Heart left ventricle (tissue), 16 donors: Measurements from ENCODE around the gene NDUFA5. TPM values are rescaled to one million over a fixed set of nuclear protein-coding genes. Genes with fewer than 3 reads are reported as not detected.
"Not testable (repeated sequence)": the region's sequence is repeated elsewhere in the genome, so short reads cannot be mapped to it uniquely, and the experiment has no call there.

Experiments
- ATAC-seq, 4 donors: fragments of 200-7000 bp; cut with Tn5 transposase; one replicate each; pipeline ENCODE4 v1.9.1; 2020 to 2022; ENCODE audit warnings: moderate library complexity in 4 of 4, mild to moderate bottlenecking in 3 of 4, moderate number of reproducible peaks in 1 of 4
- DNase-seq, 5 donors: peaks; one replicate each; pipeline ENCODE4 v3.0.0-alpha.2; 2020
- H3K27ac ChIP-seq, 12 donors: fragments of 200-600 bp; sonication (generic) in 4 of 12; one replicate each; pipeline versions ENCODE4 v1.5.0 to v1.8.0; 2016 to 2022; ENCODE audit warnings: mild to moderate bottlenecking in 2 of 12
- H3K27me3 ChIP-seq, 9 donors: fragments of 200-600 bp; sonication (generic) in 2 of 9; one replicate each; pipeline versions ENCODE4 v1.5.1 to v1.8.0; 2016 to 2022; ENCODE audit warnings: mild to moderate bottlenecking in 3 of 9
- H3K36me3 ChIP-seq, 9 donors: fragments of 200-600 bp; sonication (generic) in 2 of 9; one replicate each; pipeline versions ENCODE4 v1.5.0 to v1.8.0; 2018 to 2022; ENCODE audit warnings: mild to moderate bottlenecking in 2 of 9
- H3K4me1 ChIP-seq, 12 donors: fragments of 200-600 bp; sonication (generic) in 4 of 12; one replicate each; pipeline versions ENCODE4 v1.5.0 to v1.8.0; 2016 to 2022; ENCODE audit warnings: mild to moderate bottlenecking in 3 of 12
- H3K4me3 ChIP-seq, 12 donors: fragments of 200-600 bp; sonication (generic) in 4 of 12; one replicate each; pipeline versions ENCODE4 v1.5.0 to v1.8.0; 2017 to 2022; ENCODE audit warnings: mild to moderate bottlenecking in 9 of 12, moderate library complexity in 4 of 12
- H3K9me3 ChIP-seq, 12 donors: fragments of 200-600 bp; sonication (generic) in 4 of 12; one replicate each; pipeline versions ENCODE4 v1.5.0 to v1.8.0; 2016 to 2022; ENCODE audit warnings: mild to moderate bottlenecking in 1 of 12
- CTCF ChIP-seq, 12 donors: fragments of 200-600 bp; sonication (generic) in 4 of 12; IDR thresholded peaks; one replicate each; pipeline versions ENCODE4 v1.5.0 to v1.8.0; 2018 to 2022; ENCODE audit warnings: antibody characterized with exemption in 12 of 12, mild to moderate bottlenecking in 5 of 12
- POLR2A ChIP-seq, 2 donors: fragments of 450-650 bp; IDR thresholded peaks; one replicate each; pipeline ENCODE4 v1.6.1; 2017; ENCODE audit warnings: antibody characterized with exemption in 2 of 2, mild to moderate bottlenecking in 2 of 2, moderate library complexity in 2 of 2
- WGBS, 4 donors: extraction: QIAGEN DNeasy Blood & Tissue Kit in 2 of 4; methylation state at CpG; one replicate each; pipeline versions ENCODE4 v1.1.5 to v1.1.7; 2013 to 2018; 5-methylcytosine and 5-hydroxymethylcytosine counted together
- intact Hi-C, 10 donors: fragments of 100-400 bp; cut with DNase I; formaldehyde crosslinking; loops; one replicate each; pipeline versions ENCODE4 v1.11.1 to v1.14.2; 2022
- polyA plus RNA-seq, 2 donors: library from polyadenylated mRNA; stranded (reverse); fragments of 200-250 nt; gene quantifications; one replicate each; pipeline ENCODE4 v1.2.3, GENCODE V29; 2013
- total RNA-seq, 9 donors: library from RNA; depleted of rRNA in 2 of 9; stranded (reverse); fragments of >200 nt in 2 of 9; fragmentation: NEBNext Ultra II Directional in 3 of 9; extraction: Animal tissue kit (Norgen Biotek cat#: 25700) in 3 of 9; gene quantifications; one replicate each; pipeline versions ENCODE4 v1.1.0 to v1.2.4, GENCODE V29; 2016 to 2023
- donor health status: ischemic (EF 13 %, LVEDD 7.1; RV severe dilation, severe dysfunction).
- donor health status: healthy with polysubstance abuse.
- donor health status: DM: no; HTN: yes; CAD: no.
- donor health status: DM: no; HTN: no; CAD: no.
- donor health status: ischemic (EF 25% LVEDD 6.9; RV normal size, moderate dysfunction).
- donor health status: ischemic (EF 25% LVEDD 5.7; RV mildly dilated, moderate dysfunction).
- donor health status: healthy.
- donor health status: DM: yes; HTN: yes; CAD: no.
- donor health status: ischemic (EF 35%, LVEDD 5.7; RV mildly dilated, moderate dysfunction).
- donor health status: nonischemic (EF 11% LVEDD 7.7; RV severe dilation, severe dysfunction).
- donor health status: DM: yes; HTN: yes; CAD: no.
- donor health status: PGD.
- donor health status: ischemic (EF 29% LVEDD 5.4; RV normal size, mild dysfunction).
- donor health status: nonischemic (EF 23%, LVEDD 6.1; RV moderate dilation, normal function).

The NDUFA5 gene
- total and polyA plus RNA-seq, 11 donors = 109 to 415 (median 245) TPM

GRCh38 chr7:123533553-123533917, 24.1 kb downstream of the NDUFA5 start:
- H3K27me3 ChIP-seq = peaks cover 0 to 4% (median 0%) of the 10 kb centered on the region in 9 donors
- peak overlapping the region in 6 of 12 donors; percentile 60 to 68 (median 64) for H3K4me3 ChIP-seq
- H3K9me3 ChIP-seq = no peaks in the 10 kb centered on the region
- DNase-seq (no peak), ATAC-seq (no peak)
- H3K4me1 ChIP-seq = peaks cover 0 to 17% (median 10%) of the 10 kb centered on the region in 12 donors
- H3K36me3 ChIP-seq = no peaks in the 10 kb centered on the region
- WGBS, 4 donors = 86 to 94% (median 90%) methylated on average over 3 of the region's 3 CpGs
- H3K27ac ChIP-seq = peak overlapping the region in 1 of 12 donors; percentile 24
- no peak for TF ChIP-seq CTCF (IDR thresholded peaks at IDR 0.05)
- TF ChIP-seq POLR2A (IDR thresholded peaks at IDR 0.05) = no peak
- intact Hi-C loops = no loop called here

- DNase-seq (peak; percentile 53 to 68 (median 60)), ATAC-seq (peak in 3 of 4 donors; percentile 21 to 34 (median 24))
Observed at GRCh38 chr7:123532788-123533552, 24.6 kb downstream of the NDUFA5 start.

GRCh38 chr7:123532343-123532742, 25.3 kb downstream of the NDUFA5 start:
- H3K36me3 ChIP-seq, DNase-seq, ATAC-seq, intact Hi-C loops, H3K27me3 ChIP-seq, H3K9me3 ChIP-seq: not testable (repeated sequence)
- Histone ChIP-seq H3K4me3 (peak overlapping the region in 11 of 12 donors; percentile 23 to 57 (median 51)), H3K4me1 (peaks cover 0 to 17% (median 10%) of the 10 kb centered on the region in 12 donors), H3K27ac (peak overlapping the region in 3 of 12 donors; percentile 4 to 37 (median 23))
- 18 to 24% (median 20%) methylated on average over 5 to 8 of the region's 14 CpGs for WGBS, 4 donors

More at GRCh38 chr7:123532788-123533552, 24.6 kb downstream of the NDUFA5 start:
- WGBS, 4 donors = 1 to 6% (median 2%) methylated on average over 14 to 32 of the region's 33 CpGs
- peak overlapping the region in 11 of 12 donors; percentile 23 to 57 (median 51) for H3K4me3 ChIP-seq
- H3K36me3 ChIP-seq, H3K9me3 ChIP-seq, H3K27me3 ChIP-seq, intact Hi-C loops: not testable (repeated sequence)
- peak overlapping the region in 3 of 12 donors; percentile 4 to 37 (median 23) for H3K27ac ChIP-seq
- H3K4me1 ChIP-seq = peaks cover 0 to 17% (median 10%) of the 10 kb centered on the region in 12 donors

GRCh38 chr7:123530035-123530591, 27.5 kb downstream of the NDUFA5 start:
- H3K27ac ChIP-seq, ATAC-seq, H3K27me3 ChIP-seq, H3K9me3 ChIP-seq, intact Hi-C loops, DNase-seq, H3K36me3 ChIP-seq, H3K4me3 ChIP-seq: not testable (repeated sequence)
- 96 to 98% (median 97%) methylated on average over 13 of the region's 13 CpGs for whole genome bisulfite sequencing, 4 donors
- peaks cover 0 to 17% (median 8%) of the 10 kb centered on the region in 12 donors for H3K4me1 ChIP-seq

- H3K27ac ChIP-seq = no peak overlapping the region
- peaks cover 0 to 7% (median 1%) of the 10 kb centered on the region in 12 donors for H3K4me1 ChIP-seq
- no peak overlapping the region for H3K4me3 ChIP-seq
- H3K9me3 ChIP-seq = no peaks in the 10 kb centered on the region
- no peak for TF ChIP-seq POLR2A (IDR thresholded peaks at IDR 0.05)
- TF ChIP-seq CTCF (IDR thresholded peaks at IDR 0.05) = no peak
- intact Hi-C loops = no loop called here
- H3K36me3 ChIP-seq = no peaks in the 10 kb centered on the region
- WGBS, 4 donors = 92 to 97% (median 94%) methylated on average over 5 of the region's 5 CpGs
- ATAC-seq = no peak
- peaks cover 0 to 4% (median 0%) of the 10 kb centered on the region in 9 donors for H3K27me3 ChIP-seq
- no peak for DNase-seq
Observed at GRCh38 chr7:123528265-123528664, 29.4 kb downstream of the NDUFA5 start.

- 84 to 93% (median 88%) methylated on average over 13 to 24 of the region's 24 CpGs for WGBS, 4 donors
- H3K9me3 ChIP-seq, ATAC-seq, H3K27ac ChIP-seq, H3K36me3 ChIP-seq, H3K4me3 ChIP-seq, intact Hi-C loops, H3K27me3 ChIP-seq, H3K4me1 ChIP-seq, DNase-seq: not testable (repeated sequence)
Observed at GRCh38 chr7:123527712-123528225, 29.8 kb downstream of the NDUFA5 start.

- H3K9me3 ChIP-seq, intact Hi-C loops, H3K4me3 ChIP-seq, H3K4me1 ChIP-seq, H3K36me3 ChIP-seq, H3K27ac ChIP-seq, ATAC-seq, H3K27me3 ChIP-seq, DNase-seq: not testable (repeated sequence)
- WGBS, 4 donors = 93 to 97% (median 94%) methylated on average over 6 of the region's 7 CpGs
Observed at GRCh38 chr7:123526533-123526932, 31.1 kb downstream of the NDUFA5 start.
